ENCODE measurements around the gene GAL3ST1. TPM values are rescaled to one million over a fixed set of nuclear protein-coding genes. Genes with fewer than 3 reads are reported as not detected.

The GAL3ST1 gene
- total and polyA plus RNA-seq, 2 donors (not counting 1 experiment from before 2014, with no cell fraction given) = 0.70 TPM; not detected in 1

DNA sequence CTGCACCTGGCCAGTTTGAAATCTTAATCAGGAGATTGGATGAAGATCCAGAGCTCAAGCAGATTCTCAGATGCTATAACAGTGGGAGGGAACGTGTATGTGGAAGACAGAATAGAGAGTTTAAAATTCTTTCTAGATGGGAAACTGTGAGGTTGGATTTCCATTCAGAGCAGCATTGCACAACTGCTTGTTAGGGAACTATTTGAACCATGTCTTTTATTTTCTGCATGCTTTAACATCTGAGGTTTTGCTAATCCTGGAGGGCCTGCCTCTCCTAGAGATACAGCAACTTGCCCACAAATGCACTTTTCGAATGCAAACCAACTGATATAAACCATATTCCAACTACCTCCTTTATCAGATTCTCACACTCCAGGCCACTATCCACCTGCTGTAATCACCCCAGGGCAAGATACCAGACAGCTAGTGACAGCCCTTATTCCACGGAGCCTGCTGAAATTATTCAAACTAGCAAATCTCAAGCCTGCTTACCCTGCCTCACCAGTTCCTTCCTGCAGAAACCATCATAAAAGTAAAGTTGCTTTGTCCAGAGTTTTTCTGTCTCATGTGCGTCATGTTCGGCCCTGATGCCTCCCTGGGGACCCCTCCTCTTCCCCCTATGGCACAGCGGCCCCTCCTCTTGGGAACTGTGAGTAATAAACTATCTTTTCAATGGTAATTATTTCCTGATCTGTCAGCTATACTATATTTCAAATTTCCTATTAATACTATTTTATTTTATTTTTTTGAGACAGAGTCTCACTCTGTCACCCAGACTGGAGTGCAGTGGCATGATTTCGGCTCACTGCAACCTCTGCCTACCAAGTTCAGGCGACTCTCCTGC lies 50.6 kb downstream of the GAL3ST1 start:
- Mint-ChIP-seq H3K27ac (no peak overlapping the region), H3K4me3 (no peak overlapping the region), H3K4me1 (no peaks in the 10 kb centered on the region), H3K9me3 (ENCODE audit: insufficient read depth) (no peaks in the 10 kb centered on the region), H3K27me3 (peaks cover 30% of the 10 kb centered on the region)
- CTCF ChIA-PET = interaction anchor here (0.5 kb wide), 1 partner anchor 15 kb away, joined by 3 read pairs; no protein-coding TSS in a partner anchor
- no peak overlapping the region for H3K4me2 ChIP-seq (replicated peaks; ENCODE audit: low read depth, low read length, poor library complexity, severe bottlenecking)
- intact Hi-C loops (cut with micrococcal nuclease) = no loop called here
- H3K27ac ChIP-seq (ENCODE audit: low read length in 2 of 2) = no peak overlapping the region
- no peak overlapping the region for H3K4me3 ChIP-seq (ENCODE audit: control extremely low read depth in 1 of 5, extremely low read depth in 1 of 5, insufficient read depth in 1 of 5, low read depth in 2 of 5, low read length in 4 of 5)
- ATAC-seq (ENCODE audit: low read depth) (no peak), DNase-seq (no peak)
- peaks cover 0 to 5% (median 0%) of the 10 kb centered on the region in 3 donors for H3K9me3 ChIP-seq (ENCODE audit: control extremely low read depth in 1 of 3, control insufficient read depth in 2 of 3, insufficient read depth in 1 of 3, low read length in 2 of 3)
- POLR2A ChIA-PET = no interaction called here
- H3K36me3 ChIP-seq (replicated peaks in 1 of 2; ENCODE audit: control extremely low read depth in 1 of 2, control insufficient read depth in 1 of 2, extremely low read depth in 1 of 2, insufficient read depth in 2 of 2, low read length in 1 of 2) = no peaks in the 10 kb centered on the region
- TF ChIP-seq, protein P1, sequence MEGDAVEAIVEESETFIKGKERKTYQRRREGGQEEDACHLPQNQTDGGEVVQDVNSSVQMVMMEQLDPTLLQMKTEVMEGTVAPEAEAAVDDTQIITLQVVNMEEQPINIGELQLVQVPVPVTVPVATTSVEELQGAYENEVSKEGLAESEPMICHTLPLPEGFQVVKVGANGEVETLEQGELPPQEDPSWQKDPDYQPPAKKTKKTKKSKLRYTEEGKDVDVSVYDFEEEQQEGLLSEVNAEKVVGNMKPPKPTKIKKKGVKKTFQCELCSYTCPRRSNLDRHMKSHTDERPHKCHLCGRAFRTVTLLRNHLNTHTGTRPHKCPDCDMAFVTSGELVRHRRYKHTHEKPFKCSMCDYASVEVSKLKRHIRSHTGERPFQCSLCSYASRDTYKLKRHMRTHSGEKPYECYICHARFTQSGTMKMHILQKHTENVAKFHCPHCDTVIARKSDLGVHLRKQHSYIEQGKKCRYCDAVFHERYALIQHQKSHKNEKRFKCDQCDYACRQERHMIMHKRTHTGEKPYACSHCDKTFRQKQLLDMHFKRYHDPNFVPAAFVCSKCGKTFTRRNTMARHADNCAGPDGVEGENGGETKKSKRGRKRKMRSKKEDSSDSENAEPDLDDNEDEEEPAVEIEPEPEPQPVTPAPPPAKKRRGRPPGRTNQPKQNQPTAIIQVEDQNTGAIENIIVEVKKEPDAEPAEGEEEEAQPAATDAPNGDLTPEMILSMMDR (IDR thresholded peaks at IDR 0.05) = no peak
- no peak for TF ChIP-seq EZH2 (IDR thresholded peaks at IDR 0.05; ENCODE audit: borderline replicate concordance, insufficient read depth, low read depth, low read length, poor library complexity, severe bottlenecking)
- no peaks in the 10 kb centered on the region for H4K20me1 ChIP-seq (ENCODE audit: control insufficient read depth, insufficient read depth, low read length, poor library complexity, severe bottlenecking)
- H3K9ac ChIP-seq (ENCODE audit: low read length) = no peak overlapping the region
- WGBS (ENCODE audit: insufficient coverage) = 90% methylated on average over 5 of the region's 8 CpGs
- no peaks in the 10 kb centered on the region for H3K4me1 ChIP-seq (ENCODE audit: control insufficient read depth in 2 of 2, insufficient read depth in 2 of 2, low read length in 2 of 2)
- H2AFZ ChIP-seq (ENCODE audit: insufficient read depth, low read depth, low read length, poor library complexity, severe bottlenecking) = no peak overlapping the region
- H3K27me3 ChIP-seq (replicated peaks in 1 of 4; ENCODE audit: control extremely low read depth in 1 of 4, control insufficient read depth in 3 of 4, insufficient read depth in 4 of 4, low read length in 3 of 4) = no peaks in the 10 kb centered on the region
- no peaks in the 10 kb centered on the region for H3K79me2 ChIP-seq (ENCODE audit: control insufficient read depth, insufficient read depth, low read length)

Data from B cell (primary cell).